ENCODE results near the gene UBLCP1. TPM values are rescaled to one million over a fixed set of nuclear protein-coding genes. Genes with fewer than 3 reads are reported as not detected.

Gene UBLCP1
- total and polyA plus RNA-seq, 2 of the 13 experiments (the other 11 are each of a cell fraction or from before 2014, with no cell fraction given), result 6.5 to 12.6 TPM

DNA sequence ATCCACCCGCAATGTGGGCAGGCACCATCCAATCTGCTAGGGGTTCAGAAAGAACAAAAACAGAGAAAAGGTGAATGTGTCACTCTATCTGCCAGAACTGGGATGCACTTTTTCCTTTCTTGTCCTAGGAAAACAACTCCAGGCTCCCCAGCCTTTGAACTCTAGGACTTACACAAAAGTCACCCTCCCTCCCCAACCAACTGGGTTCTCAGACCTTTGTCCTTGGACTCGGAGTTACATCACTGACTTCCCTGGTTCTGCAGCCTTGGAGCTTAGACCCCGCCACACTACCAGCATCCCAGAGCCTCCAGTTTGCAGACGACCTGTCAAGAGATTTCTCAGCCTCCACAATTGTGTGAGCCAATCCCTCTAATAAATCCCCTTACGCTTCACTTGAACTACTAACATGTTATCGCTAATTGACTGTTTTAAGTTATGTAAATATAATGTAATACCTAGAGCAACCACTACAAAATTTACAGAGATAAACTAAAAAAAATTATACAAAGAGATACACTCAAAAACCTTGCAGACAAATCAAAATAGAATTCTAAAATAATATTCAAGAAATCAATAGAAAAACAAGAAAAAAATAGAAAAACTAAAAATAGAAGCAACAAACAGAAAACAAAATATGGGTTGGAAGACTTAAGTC, 5.3 kb upstream of the UBLCP1 start (continued):
- TF ChIP-seq PHF8 (CRISPR knock-in tag; IDR thresholded peaks at IDR 0.05) (no peak), POLR2A (IDR thresholded peaks at IDR 0.05; ENCODE audit: insufficient read depth in 1 of 2, low read depth in 2 of 2, low read length in 2 of 2) (no peak), DR1 (CRISPR knock-in tag; IDR thresholded peaks at IDR 0.05) (no peak), ZBTB3 (CRISPR knock-in tag; IDR thresholded peaks at IDR 0.05; ENCODE audit: borderline replicate concordance, low read depth) (no peak), ZNF703 (CRISPR knock-in tag; IDR thresholded peaks at IDR 0.05; ENCODE audit: borderline replicate concordance) (no peak), TBP (CRISPR knock-in tag; IDR thresholded peaks at IDR 0.05) (no peak), HDAC2 (CRISPR knock-in tag; IDR thresholded peaks at IDR 0.05) (peak; percentile 50; the same call in 1 of the 2 replicates), SALL2 (CRISPR knock-in tag; IDR thresholded peaks at IDR 0.05) (no peak), KAT2B (IDR thresholded peaks at IDR 0.05; ENCODE audit: borderline replicate concordance, low read depth, low read length) (no peak), SKI (IDR thresholded peaks at IDR 0.05; ENCODE audit: partially characterized antibody) (no peak), ZNF549 (CRISPR knock-in tag; IDR thresholded peaks at IDR 0.05) (no peak), ZNF292 (CRISPR knock-in tag; IDR thresholded peaks at IDR 0.05; ENCODE audit: borderline replicate concordance, low read depth) (no peak; the same call in 1 of the 2 replicates), GPN1 (CRISPR knock-in tag; IDR thresholded peaks at IDR 0.05; ENCODE audit: borderline replicate concordance) (no peak), ZNF331 (CRISPR knock-in tag; IDR thresholded peaks at IDR 0.05) (peak; percentile 21; the same call in 1 of the 2 replicates), SSRP1 (CRISPR knock-in tag; IDR thresholded peaks at IDR 0.05) (0 out of 2 replicates have a peak, but pooled peaks have one; percentile 29), DPF2 (CRISPR knock-in tag; IDR thresholded peaks at IDR 0.05; ENCODE audit: borderline replicate concordance, low read depth) (no peak), ZNF260 (CRISPR knock-in tag; IDR thresholded peaks at IDR 0.05; ENCODE audit: borderline replicate concordance, low read depth) (no peak)
- TF ChIP-seq, protein P1, sequence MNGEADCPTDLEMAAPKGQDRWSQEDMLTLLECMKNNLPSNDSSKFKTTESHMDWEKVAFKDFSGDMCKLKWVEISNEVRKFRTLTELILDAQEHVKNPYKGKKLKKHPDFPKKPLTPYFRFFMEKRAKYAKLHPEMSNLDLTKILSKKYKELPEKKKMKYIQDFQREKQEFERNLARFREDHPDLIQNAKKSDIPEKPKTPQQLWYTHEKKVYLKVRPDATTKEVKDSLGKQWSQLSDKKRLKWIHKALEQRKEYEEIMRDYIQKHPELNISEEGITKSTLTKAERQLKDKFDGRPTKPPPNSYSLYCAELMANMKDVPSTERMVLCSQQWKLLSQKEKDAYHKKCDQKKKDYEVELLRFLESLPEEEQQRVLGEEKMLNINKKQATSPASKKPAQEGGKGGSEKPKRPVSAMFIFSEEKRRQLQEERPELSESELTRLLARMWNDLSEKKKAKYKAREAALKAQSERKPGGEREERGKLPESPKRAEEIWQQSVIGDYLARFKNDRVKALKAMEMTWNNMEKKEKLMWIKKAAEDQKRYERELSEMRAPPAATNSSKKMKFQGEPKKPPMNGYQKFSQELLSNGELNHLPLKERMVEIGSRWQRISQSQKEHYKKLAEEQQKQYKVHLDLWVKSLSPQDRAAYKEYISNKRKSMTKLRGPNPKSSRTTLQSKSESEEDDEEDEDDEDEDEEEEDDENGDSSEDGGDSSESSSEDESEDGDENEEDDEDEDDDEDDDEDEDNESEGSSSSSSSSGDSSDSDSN (CRISPR knock-in tag; IDR thresholded peaks at IDR 0.05), result no peak
- TF ChIP-seq, protein P2, sequence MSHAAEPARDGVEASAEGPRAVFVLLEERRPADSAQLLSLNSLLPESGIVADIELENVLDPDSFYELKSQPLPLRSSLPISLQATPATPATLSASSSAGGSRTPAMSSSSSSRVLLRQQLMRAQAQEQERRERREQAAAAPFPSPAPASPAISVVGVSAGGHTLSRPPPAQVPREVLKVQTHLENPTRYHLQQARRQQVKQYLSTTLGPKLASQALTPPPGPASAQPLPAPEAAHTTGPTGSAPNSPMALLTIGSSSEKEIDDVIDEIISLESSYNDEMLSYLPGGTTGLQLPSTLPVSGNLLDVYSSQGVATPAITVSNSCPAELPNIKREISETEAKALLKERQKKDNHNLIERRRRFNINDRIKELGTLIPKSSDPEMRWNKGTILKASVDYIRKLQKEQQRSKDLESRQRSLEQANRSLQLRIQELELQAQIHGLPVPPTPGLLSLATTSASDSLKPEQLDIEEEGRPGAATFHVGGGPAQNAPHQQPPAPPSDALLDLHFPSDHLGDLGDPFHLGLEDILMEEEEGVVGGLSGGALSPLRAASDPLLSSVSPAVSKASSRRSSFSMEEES (CRISPR knock-in tag; IDR thresholded peaks at IDR 0.05), result no peak
- TF ChIP-seq, protein P3, sequence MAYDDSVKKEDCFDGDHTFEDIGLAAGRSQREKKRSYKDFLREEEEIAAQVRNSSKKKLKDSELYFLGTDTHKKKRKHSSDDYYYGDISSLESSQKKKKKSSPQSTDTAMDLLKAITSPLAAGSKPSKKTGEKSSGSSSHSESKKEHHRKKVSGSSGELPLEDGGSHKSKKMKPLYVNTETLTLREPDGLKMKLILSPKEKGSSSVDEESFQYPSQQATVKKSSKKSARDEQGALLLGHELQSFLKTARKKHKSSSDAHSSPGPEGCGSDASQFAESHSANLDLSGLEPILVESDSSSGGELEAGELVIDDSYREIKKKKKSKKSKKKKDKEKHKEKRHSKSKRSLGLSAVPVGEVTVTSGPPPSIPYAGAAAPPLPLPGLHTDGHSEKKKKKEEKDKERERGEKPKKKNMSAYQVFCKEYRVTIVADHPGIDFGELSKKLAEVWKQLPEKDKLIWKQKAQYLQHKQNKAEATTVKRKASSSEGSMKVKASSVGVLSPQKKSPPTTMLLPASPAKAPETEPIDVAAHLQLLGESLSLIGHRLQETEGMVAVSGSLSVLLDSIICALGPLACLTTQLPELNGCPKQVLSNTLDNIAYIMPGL (CRISPR knock-in tag; IDR thresholded peaks at IDR 0.05; ENCODE audit: borderline replicate concordance in 1 of 2, low read depth in 1 of 2), result no peak
- TF ChIP-seq, protein P4, sequence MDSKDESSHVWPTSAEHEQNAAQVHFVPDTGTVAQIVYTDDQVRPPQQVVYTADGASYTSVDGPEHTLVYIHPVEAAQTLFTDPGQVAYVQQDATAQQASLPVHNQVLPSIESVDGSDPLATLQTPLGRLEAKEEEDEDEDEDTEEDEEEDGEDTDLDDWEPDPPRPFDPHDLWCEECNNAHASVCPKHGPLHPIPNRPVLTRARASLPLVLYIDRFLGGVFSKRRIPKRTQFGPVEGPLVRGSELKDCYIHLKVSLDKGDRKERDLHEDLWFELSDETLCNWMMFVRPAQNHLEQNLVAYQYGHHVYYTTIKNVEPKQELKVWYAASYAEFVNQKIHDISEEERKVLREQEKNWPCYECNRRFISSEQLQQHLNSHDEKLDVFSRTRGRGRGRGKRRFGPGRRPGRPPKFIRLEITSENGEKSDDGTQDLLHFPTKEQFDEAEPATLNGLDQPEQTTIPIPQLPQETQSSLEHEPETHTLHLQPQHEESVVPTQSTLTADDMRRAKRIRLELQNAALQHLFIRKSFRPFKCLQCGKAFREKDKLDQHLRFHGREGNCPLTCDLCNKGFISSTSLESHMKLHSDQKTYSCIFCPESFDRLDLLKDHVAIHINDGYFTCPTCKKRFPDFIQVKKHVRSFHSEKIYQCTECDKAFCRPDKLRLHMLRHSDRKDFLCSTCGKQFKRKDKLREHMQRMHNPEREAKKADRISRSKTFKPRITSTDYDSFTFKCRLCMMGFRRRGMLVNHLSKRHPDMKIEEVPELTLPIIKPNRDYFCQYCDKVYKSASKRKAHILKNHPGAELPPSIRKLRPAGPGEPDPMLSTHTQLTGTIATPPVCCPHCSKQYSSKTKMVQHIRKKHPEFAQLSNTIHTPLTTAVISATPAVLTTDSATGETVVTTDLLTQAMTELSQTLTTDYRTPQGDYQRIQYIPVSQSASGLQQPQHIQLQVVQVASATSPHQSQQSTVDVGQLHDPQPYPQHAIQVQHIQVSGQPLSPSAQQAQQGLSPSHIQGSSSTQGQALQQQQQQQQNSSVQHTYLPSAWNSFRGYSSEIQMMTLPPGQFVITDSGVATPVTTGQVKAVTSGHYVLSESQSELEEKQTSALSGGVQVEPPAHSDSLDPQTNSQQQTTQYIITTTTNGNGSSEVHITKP (CRISPR knock-in tag; IDR thresholded peaks at IDR 0.05; ENCODE audit: low read depth), result no peak
